ENCODE results near the gene KRTAP10-5. TPM values are rescaled to one million over a fixed set of nuclear protein-coding genes. Genes with fewer than 3 reads are reported as not detected.

KRTAP10-5 gene
- total RNA-seq, 4 donors from 2014 or later: not detected

GRCh38 chr21:44590311-44590721, 9.9 kb upstream of the KRTAP10-5 start:
- Histone ChIP-seq H3K36me3 (no peaks in the 10 kb centered on the region), H3K27ac (no peak overlapping the region), H3K4me1 (peaks cover 0 to 15% (median 0%) of the 10 kb centered on the region in 3 donors), H3K9me3 (peaks cover 0 to 5% (median 0%) of the 10 kb centered on the region in 3 donors), H3K27me3 (peaks cover 0 to 72% (median 1%) of the 10 kb centered on the region in 4 donors), H3K4me3 (no peak overlapping the region)
- DNase-seq: no peak
- WGBS, 2 donors: 61 to 91% methylated on average over 7 to 9 of the region's 10 CpGs
- intact Hi-C loops (cut with DNase I): no loop called here
- TF ChIP-seq POLR2A (IDR thresholded peaks at IDR 0.05) (no peak), CTCF (IDR thresholded peaks at IDR 0.05) (no peak)

- no peak overlapping the region for H3K4me3 ChIP-seq
- no peak overlapping the region for H3K27ac ChIP-seq
- peaks cover 0 to 5% (median 0%) of the 10 kb centered on the region in 3 donors for H3K9me3 ChIP-seq
- TF ChIP-seq POLR2A (IDR thresholded peaks at IDR 0.05): no peak
- TF ChIP-seq CTCF (IDR thresholded peaks at IDR 0.05): no peak
- peaks cover 0 to 15% (median 0%) of the 10 kb centered on the region in 3 donors for H3K4me1 ChIP-seq
- intact Hi-C loops (cut with DNase I): no loop called here
- WGBS, 2 donors: 71 to 74% methylated on average over 8 to 12 of the region's 24 CpGs
- peaks cover 0 to 78% (median 1%) of the 10 kb centered on the region in 4 donors for H3K27me3 ChIP-seq
- no peak for DNase-seq
- no peaks in the 10 kb centered on the region for H3K36me3 ChIP-seq
These were observed 9.3 kb upstream of the KRTAP10-5 start for GRCh38 chr21:44589586-44590305.

GRCh38 chr21:44589094-44589493, 8.7 kb upstream of the KRTAP10-5 start:
- intact Hi-C loops (cut with DNase I): no loop called here

GRCh38 chr21:44585892-44586291, 5.5 kb upstream of the KRTAP10-5 start:
- peaks cover 0 to 22% (median 8%) of the 10 kb centered on the region in 3 donors for H3K9me3 ChIP-seq
- no peak overlapping the region for H3K27ac ChIP-seq
- 47 to 64% methylated on average over 2 to 3 of the region's 3 CpGs for WGBS, 2 donors
- H3K36me3 ChIP-seq: no peaks in the 10 kb centered on the region
- intact Hi-C loops (cut with DNase I): no loop called here
- H3K27me3 ChIP-seq: peaks cover 0 to 69% (median 1%) of the 10 kb centered on the region in 4 donors
- TF ChIP-seq POLR2A (IDR thresholded peaks at IDR 0.05) (no peak), CTCF (IDR thresholded peaks at IDR 0.05) (no peak)
- no peak overlapping the region for H3K4me3 ChIP-seq
- DNase-seq: no peak
- H3K4me1 ChIP-seq: no peaks in the 10 kb centered on the region

More at GRCh38 chr21:44589094-44589493, 8.7 kb upstream of the KRTAP10-5 start:
- peaks cover 0 to 5% (median 0%) of the 10 kb centered on the region in 3 donors for H3K9me3 ChIP-seq
- H3K27me3 ChIP-seq: peaks cover 0 to 83% (median 1%) of the 10 kb centered on the region in 4 donors
- H3K4me1 ChIP-seq: peaks cover 0 to 15% (median 0%) of the 10 kb centered on the region in 3 donors
- TF ChIP-seq CTCF (IDR thresholded peaks at IDR 0.05) (no peak), POLR2A (IDR thresholded peaks at IDR 0.05) (no peak)
- no peak overlapping the region for H3K27ac ChIP-seq
- H3K36me3 ChIP-seq: no peaks in the 10 kb centered on the region
- DNase-seq: no peak
- 71 to 80% methylated on average over 1 to 2 of the region's 2 CpGs for WGBS, 2 donors
- H3K4me3 ChIP-seq: no peak overlapping the region

GRCh38 chr21:44583800-44584147, 3.4 kb upstream of the KRTAP10-5 start:
- Histone ChIP-seq H3K9me3 (peaks cover 0 to 24% (median 8%) of the 10 kb centered on the region in 3 donors), H3K4me3 (no peak overlapping the region), H3K27me3 (peaks cover 0 to 63% (median 1%) of the 10 kb centered on the region in 4 donors), H3K4me1 (no peaks in the 10 kb centered on the region), H3K27ac (no peak overlapping the region), H3K36me3 (no peaks in the 10 kb centered on the region)
- intact Hi-C loops (cut with DNase I): no loop called here
- TF ChIP-seq POLR2A (IDR thresholded peaks at IDR 0.05) (no peak), CTCF (IDR thresholded peaks at IDR 0.05) (no peak)
- no peak for DNase-seq
- WGBS, 2 donors: 38 to 56% methylated on average over 6 of the region's 6 CpGs
